Activated CD8-positive, alpha-beta memory T cell treated with anti-CD3 and anti-CD28 coated beads for 24 hours (primary cell): Measurements from ENCODE around the gene CCDC107.

ENCODE experiments used
- DNase-seq: peaks from one replicate; pipeline ENCODE4 v3.0.0-alpha.2; 2020

The CCDC107 gene

GRCh38 chr9:35708146-35708545, 50.1 kb downstream of the CCDC107 start:
- DNase-seq = no peak

DNA sequence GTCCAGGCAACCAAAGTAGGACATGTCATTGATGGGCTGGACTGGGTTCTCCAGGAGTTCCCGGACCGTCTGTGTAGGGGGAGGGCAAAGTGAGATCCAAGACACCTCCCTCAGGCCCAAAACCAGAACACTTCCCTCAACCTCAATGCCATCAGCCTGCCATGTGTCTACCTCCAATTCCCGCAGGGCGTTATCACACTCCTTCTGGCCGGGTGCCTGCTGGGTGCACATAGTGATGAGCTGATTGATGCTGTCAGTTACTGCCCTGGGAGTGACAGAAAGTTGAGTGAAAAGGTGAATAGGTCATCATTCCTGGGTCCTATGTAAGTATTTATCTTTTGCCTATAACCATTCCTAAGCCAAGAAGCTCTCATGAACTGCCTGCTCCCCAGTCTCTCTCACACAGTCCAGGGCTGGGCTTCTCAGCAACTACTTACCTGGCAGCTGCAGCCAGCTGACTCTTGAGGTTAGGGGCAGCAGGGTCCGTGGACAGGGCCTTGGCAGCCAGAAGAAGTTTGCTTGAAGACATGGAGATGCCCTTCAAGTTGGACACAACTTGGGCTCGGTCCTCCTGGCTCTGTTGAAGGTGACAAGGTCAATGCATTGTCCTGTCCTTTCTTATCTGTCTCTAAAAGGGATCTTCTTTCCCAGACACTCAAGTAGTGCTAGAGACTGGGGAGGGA, 52.9 kb downstream of the CCDC107 start:
- no peak for DNase-seq
